CD4-positive, alpha-beta T cell treated with Interleukin-17A for 4 hours (primary cell): ENCODE data around the gene CIC.
A peak's percentile ranks its signal among the peaks of the same experiment; 100 is the strongest.

Experiments
- DNase-seq: peaks from one replicate; pipeline ENCODE4 v3.0.0-alpha.2; 2020; ENCODE audit warnings: mixed read lengths

Gene CIC

GRCh38 chr19:42268704-42269477, at the start of gene CIC:
CIC (plus strand) TSS chr19:42269252; CDS start chr19:42271784, 2,532 bp downstream.
- DNase-seq, result peak; percentile 100

- DNase-seq, result peak; percentile 97
Observed at GRCh38 chr19:42219812-42220750, 49.0 kb upstream of the CIC start, which contains the start of gene ZNF526. ZNF526 (plus strand) TSS chr19:42220312; CDS start chr19:42224404, 4,092 bp downstream.

- DNase-seq, result no peak
Observed at GRCh38 chr19:42220751-42221097, 48.3 kb upstream of the CIC start.

- DNase-seq, result no peak
Observed at GRCh38 chr19:42224940-42225717, 43.9 kb upstream of the CIC start.

- DNase-seq, result no peak
Observed at GRCh38 chr19:42225718-42226292, 43.2 kb upstream of the CIC start.

- no peak for DNase-seq
Observed at GRCh38 chr19:42226886-42227285, 42.2 kb upstream of the CIC start.

GRCh38 chr19:42228641-42229040, 40.4 kb upstream of the CIC start:
- no peak for DNase-seq

GRCh38 chr19:42229301-42229854, 39.7 kb upstream of the CIC start:
- DNase-seq, result no peak

GRCh38 chr19:42229855-42230351, 39.1 kb upstream of the CIC start:
- no peak for DNase-seq

- DNase-seq, result no peak
Observed at GRCh38 chr19:42230571-42230970, 38.5 kb upstream of the CIC start.

GRCh38 chr19:42232435-42232834, 36.6 kb upstream of the CIC start:
- no peak for DNase-seq

GRCh38 chr19:42233106-42233505, 35.9 kb upstream of the CIC start:
- no peak for DNase-seq

GRCh38 chr19:42233678-42234292, 35.3 kb upstream of the CIC start:
- no peak for DNase-seq

- no peak for DNase-seq
Observed at GRCh38 chr19:42234364-42234763, 34.7 kb upstream of the CIC start.

GRCh38 chr19:42235181-42235580, 33.9 kb upstream of the CIC start:
- DNase-seq, result no peak

GRCh38 chr19:42239544-42240220, 29.4 kb upstream of the CIC start:
- no peak for DNase-seq

GRCh38 chr19:42241279-42241678, 27.8 kb upstream of the CIC start:
- no peak for DNase-seq

- DNase-seq, result peak; percentile 41
Observed at GRCh38 chr19:42242069-42242511, 27.0 kb upstream of the CIC start.

- DNase-seq, result peak; percentile 95
Observed at GRCh38 chr19:42242512-42243409, 26.3 kb upstream of the CIC start, which contains the start of gene GSK3A. GSK3A (minus strand) TSS chr19:42242602; CDS start chr19:42242465, 137 bp downstream.
